Right renal pelvis (tissue), 4 donors: ENCODE data around the gene CPPED1. TPM values are rescaled to one million over a fixed set of nuclear protein-coding genes. Genes with fewer than 3 reads are reported as not detected.
"Not testable (repeated sequence)": the region's sequence is repeated elsewhere in the genome, so short reads cannot be mapped to it uniquely, and the experiment has no call there.

Source experiments
- DNase-seq, 4 donors: peaks; one replicate each; pipeline ENCODE4 v3.0.0-alpha.2; 2013; ENCODE audit warnings: low read depth in 4 of 4, low spot score in 3 of 4, missing footprints in 1 of 4
- polyA plus RNA-seq, 4 donors: library from polyadenylated mRNA; unstranded; fragments of 120-200 nt; gene quantifications; one replicate each; pipeline ENCODE4 v1.2.1, GENCODE V29; 2013; ENCODE audit not compliant: insufficient read length in 4 of 4

CPPED1 gene
- polyA plus RNA-seq, 4 donors, result 26.2 to 29.6 (median 26.4) TPM

DNA sequence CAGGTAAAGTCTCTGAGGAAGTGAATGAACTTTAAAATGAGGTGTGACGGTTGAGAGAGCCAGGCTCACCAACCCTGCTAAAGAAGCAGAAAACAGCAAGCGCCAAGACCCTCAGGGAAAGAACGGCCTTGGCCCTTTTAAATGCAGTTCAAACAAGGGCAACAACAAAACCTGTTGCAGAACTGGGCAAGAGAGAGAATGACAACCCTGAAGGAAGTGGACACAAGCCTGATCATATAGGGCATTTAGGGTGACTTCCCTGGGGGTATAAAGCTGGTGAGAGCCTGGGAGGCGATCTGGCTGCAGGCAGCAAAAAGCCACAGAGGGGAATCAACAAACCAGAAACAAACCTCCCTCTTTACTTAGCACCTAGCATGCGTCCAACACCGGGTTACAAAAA is 1.0 kb downstream of the CPPED1 start:
- DNase-seq, result no peak

DNA sequence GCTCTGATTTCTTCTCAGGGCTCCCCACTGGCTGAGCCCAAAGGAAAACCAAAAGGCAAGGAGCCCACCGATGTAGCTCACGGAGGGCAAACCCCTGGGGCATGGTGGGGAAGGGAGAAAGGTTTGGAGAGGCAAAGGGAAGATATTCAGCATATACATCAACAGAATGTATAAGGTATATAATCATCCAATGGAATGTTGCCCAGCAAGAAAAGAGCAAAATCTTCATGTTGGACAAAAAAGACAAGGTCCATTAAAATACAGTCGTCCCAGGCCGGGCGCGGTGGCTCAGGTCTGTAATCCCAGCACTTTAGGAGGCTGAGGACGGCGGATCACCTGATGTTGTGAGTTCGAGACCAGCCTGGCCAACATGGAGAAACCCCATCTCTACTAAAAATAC is 1.6 kb downstream of the CPPED1 start:
- no peak for DNase-seq

DNA sequence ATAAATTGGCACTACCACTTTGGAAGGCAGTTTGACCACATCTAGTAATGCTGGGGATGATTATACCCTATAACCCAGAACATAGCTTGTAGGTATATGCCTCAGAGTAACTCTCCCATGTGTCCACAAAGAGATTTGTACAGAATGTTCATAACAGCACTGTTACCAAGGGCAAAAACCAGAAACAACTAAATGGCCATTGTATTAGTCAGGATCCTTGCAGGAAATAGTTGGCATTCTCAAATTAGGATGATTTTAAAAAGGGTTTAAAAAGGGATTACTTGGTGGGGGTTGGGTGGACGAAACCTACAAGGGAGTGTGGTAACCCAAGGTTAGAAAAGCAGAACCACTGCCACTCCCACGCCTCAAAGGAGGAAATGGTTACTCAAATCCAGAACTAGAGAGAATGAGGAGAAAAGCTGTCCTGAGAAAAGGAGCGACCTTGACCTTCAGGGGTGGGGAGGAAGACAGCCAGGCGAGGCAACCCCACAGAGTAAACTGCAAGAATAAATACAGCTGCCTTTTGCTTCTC is 2.1 kb downstream of the CPPED1 start:
- DNase-seq, result peak in 1 of 4 donors; percentile 14

DNA sequence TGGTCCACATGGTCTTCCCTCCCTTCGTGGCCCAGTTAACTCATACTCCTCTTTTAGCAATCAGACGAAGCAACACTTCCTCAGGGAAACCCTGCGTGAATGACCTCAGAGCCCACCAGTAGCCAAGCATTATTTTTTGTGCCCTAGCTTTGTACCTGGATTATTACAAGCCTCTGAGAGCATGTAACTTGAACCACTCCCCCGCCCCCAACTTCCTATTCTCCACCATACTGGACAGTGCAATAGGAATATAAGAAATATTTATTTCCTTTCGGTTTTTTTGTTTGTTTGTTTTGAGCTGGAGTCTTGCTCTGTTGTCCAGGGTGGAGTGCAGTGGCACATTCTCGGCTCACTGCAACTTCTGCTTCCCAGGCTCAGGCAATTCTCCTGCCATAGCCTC is 2.9 kb downstream of the CPPED1 start:
- DNase-seq, result no peak

DNA sequence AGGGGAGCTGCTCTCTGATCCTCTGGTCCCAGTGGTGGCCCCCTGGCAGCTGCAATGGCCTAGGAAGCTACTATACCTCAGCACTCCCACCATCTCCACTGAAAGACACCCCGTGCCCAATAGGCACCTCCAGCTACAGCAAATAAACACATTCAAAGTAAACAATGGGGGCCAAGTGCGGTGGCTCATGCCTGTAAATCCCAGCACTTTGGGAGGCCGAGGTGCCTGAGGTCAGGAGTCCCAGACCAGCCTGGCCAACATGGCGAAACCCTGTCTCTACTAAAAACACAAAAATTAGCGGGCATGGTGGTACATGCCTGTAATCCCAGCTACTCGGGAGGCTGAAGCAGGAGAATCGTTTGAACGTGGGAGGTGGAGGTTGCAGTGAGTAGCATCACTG is 3.7 kb downstream of the CPPED1 start:
- not testable (repeated sequence) for DNase-seq

DNA sequence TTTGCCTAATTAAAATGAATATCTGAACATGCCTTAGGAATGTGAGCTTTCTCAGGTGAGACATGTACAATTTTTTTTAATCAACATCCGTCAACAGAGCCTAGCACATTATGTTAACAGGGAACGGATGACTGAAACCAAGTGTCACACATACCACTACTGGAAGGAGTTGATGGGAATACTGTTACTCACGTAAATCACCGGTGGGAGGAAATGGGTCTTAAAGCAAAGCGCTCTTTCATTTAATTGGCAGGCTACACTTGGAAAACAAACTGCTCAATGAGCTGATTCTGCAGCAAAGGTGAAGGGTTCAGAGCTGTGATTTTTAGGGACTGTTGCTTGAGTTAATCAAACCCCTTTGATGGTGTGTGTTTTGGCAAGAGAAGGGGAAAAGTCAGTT is 4.8 kb downstream of the CPPED1 start:
- DNase-seq, result peak in 2 of 4 donors; percentile 23 to 26

DNA sequence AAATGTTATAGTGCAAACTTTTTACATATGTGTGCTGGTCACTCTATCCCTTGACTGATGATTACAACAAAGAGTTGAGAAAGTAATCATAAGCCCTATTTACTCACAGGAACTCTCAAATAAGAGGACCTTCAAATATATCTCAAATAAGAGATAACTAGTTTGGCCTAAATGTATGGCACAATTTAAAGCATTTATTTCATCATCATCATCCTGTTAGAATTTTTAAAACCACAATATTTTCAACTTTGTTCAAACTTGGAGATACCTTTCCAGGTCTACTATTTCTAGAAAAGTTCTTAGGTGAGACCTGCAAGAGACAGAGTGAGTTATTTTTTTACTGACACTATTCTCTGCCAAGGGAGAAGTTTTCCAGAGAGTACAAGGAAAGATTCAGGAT is 5.5 kb downstream of the CPPED1 start:
- no peak for DNase-seq

DNA sequence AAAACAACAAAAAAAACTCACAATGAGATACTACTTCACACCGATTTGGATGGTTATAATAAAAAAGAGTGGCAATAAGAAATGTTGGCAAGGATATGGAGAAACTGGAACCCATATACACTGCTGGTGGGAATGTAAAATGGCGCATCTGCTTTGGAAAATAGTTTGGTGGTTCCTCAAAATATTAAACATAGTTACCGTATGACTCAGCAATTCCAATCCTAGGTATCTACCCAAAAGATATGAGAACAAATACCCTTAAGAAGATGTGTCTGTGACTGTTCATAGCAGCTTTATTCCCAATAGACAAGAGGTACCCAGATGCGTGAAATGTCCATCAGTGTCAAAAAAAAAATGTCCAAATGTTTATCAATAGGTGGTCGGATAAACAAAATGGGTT is 7.2 kb downstream of the CPPED1 start:
- DNase-seq, result no peak

DNA sequence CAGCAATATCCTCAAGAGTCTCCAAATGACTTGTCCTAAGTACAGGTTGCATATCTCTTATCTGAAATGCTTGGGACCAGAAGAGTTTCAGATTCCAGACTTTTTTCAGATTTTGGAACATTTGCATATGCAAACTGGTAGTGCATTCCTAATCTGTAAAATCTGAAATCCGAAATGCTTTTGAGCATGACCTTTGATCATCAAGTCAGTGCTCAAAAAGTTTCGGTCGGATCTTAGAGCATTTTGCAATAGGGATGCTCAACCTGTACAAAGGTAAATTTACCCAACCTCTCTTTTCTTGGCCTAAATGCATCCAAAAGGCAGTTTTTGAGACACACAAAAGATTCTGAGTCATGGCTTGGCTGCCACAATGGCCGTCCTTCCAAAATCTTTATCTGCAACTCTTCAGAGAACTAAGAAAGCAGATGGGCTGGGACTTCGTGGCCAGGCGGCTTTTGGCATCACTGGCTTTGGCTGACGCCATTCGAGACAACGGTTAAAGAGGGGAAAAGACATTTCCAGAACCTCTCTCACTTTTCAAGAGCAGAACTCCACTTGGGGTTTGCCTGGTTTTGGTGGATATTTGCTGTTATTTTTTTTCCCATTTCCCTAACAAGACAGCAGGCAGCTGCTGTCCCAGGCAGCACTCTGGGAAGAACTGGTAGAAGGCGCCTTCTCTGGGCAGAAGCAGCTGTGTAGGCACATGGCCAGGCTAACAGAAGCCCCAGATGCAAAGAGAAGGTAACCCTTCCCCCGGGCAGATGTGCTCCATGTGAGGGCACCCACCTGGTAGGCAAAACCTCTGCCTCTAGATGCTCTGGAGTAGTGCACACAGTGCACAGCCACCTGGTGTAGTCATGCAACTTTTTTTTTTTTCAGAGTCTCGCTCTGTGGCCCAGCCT is 8.9 kb downstream of the CPPED1 start:
- no peak for DNase-seq

DNA sequence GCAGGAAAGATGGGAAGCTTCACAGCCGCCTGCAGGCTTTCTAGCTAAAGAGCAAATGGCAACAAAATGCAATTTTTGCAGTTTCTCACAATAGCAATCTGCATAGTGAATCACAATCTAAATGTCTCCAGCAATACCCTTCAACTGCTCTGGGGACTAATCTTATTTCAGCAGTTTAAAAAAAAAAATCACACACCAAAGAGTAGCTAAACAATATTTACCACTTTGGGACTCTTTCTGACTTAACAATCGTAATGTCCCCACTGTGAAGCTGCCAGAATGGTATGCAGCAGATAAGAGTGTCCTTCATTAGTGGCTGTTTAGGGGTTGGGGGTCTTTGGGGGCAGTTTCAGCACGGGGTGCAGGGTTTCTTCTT is 9.8 kb downstream of the CPPED1 start:
- DNase-seq, result no peak

DNA sequence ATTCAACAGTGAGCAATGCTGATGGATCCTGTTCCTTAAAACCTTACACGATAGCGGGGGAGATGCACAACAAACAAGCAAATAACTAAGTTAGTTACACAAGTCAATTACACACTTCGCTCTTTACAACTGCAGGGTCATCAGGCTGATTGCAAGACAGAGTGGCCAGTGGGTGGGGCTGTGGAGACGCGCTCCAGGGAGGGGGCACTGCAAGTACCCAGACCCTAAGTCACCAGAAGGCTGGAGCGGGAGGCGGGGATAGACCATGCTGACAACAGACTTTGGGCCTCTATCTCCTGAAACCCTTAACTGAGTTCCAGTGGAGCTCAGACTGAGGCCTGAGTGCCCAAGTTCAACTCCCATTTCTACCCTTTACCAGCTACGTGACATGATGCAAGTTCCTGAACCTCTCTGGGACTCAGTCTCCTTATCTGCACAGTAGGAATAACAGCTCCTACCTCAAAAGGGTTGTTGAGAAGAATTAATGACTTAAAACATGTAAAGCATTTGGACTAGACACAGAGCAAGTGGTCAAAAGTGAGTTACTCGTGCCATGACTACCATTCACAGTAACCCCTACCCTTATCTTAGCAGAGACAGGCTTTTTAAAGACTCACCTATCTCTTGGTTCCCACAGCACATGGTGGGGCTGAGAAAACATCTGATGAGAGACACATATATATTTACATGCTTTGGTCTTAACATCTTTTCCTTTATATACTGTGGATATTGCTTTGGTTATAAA is 10.4 kb downstream of the CPPED1 start:
- no peak for DNase-seq

DNA sequence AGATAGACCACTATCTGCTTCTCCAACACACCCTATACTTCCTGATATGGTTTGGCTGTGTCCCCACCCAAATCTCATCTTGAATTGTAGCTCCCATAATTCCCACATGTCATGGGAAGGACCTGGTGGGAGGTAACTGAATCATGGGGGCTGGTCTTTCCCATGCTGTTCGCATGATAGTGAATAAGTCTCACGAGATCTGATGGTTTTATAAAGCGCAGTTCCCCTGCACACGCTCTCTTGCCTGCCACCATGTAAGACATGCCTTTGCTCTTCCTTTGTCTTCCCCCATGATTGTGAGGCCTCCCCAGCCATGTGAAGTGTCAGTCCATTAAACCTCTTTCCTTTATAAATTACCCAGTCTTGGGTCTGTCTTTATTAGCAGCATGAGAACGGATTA is 11.2 kb downstream of the CPPED1 start:
- not testable (repeated sequence) for DNase-seq

DNA sequence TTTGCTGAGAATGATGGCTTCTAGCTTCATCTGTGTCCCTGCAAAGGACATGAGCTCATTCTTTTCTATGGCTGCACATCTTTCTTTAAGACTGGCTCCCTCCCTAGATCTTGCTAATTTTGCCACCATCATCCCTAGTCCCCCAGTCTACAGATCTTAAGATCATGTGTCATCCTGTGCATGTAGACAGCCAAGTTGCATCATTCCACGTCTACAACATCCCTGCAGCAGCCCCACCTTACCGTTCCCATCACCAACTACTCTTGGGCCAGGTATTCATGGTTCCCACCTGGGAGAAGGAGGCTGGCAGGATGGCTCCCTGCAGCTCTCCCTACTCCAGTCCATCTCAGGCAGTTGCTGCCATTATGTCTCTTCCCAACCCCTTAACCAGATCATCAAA is 12.3 kb downstream of the CPPED1 start:
- no peak for DNase-seq

DNA sequence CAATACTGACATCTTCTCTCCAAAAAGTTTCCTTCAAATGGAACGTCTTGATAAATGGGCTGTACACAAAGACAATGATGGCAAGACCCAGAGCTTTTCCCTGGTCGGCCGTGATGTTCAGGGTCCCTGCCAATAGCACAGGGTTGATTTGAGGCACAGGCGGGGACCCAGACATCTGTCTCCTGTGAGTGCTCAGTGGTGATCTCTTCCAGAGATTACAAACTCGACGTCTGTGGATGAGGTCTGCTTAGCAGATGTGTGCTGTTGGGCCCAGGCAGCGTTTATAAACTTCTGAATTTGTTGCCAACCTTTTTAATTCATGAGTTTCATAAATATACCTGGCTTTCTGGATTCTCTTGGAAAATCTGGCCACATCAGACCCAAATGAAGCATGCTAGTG is 14.9 kb downstream of the CPPED1 start:
- DNase-seq, result no peak

DNA sequence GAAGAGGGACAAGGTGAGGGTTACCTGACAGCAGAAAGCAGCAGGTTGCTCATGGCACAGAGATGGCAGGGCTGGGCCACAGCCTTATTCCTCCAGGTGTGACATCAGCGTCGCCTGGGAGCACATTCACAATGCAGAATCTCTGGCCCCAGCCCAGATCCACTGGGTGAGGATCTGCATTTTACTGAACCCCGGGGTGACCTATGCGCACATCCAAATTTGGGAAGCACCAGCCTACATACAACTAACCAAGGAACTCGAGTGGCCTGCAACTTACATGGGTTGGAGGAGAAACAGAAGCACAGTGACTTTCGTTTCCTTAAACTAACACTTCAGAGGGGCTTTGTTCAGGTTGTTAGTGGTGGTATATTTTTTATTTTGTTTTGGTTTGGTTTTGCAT is 17.6 kb downstream of the CPPED1 start:
- DNase-seq, result no peak

DNA sequence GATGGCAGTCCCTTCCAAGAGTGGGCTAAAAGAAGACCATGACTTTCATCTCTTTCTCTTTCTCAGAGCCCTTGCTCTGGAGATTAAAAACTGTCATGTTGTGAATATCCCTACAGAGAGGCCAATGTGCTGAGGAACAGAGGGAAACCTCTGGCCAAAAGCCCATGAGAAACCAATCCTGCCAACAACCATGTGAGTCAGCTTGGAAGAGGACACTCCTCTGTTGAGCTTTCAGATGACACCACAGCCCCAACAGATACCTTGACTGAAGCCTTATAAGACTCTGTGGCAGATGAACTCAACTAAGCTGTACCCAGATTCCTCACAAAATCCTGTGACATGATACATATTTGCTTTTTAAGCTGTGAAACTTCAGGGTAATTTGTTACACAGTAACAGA is 19.6 kb downstream of the CPPED1 start:
- DNase-seq, result no peak

DNA sequence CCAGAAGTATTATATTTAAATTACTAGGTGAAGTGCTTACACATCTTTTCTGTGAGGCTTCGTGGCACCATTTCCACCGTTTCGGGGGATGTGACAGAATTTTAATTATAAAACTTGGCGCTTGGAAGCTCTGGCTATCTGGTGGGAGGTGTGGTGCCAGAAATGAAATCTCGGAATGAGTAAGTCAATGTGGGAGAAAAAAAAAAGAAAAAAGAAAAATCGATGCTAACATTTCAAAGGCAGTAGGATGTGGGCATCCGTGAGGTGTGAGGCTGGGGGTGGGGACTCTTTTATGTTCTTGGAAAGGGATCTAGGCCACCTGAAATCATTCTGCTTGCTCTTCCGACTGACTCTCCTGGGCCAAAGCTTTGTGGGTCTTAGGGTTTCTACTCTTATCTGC is 21.9 kb downstream of the CPPED1 start:
- DNase-seq, result no peak

DNA sequence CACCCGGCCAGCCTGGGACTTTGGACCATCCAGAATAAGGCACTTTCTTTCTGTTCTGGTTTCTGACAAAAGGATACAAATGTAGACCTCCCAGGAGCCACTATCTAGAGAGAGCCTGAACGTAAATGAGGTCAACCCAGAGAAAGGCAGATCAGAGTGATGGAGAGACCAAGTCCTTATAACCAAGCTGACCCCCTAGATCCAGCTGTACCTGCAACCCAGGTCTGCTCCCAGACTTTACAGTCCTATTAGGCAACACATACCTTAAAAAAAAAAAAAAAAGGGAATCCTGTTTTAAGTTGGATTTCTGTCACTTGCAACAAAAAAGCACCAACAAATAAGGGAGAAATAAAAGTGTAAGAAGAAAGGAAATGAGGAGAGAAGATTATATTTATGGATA is 23.2 kb downstream of the CPPED1 start:
- no peak for DNase-seq

DNA sequence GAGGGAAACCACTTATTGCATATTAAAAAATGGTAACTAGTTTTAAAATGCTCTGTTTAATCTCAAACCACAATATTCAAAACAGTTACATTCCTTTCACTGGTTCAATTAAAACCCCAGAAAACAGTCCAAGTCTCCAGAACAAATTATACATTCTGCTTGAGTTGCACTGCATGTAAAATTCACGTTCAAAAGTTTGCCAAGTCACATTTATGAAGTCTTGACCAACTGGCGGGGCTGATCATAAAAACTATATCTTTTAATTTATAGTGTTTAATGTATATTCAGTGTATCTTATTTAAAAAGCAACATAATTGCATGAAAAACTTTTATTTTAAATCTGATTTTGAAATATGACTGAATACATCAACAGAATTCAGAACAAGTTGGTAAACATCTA is 25.0 kb downstream of the CPPED1 start:
- DNase-seq, result no peak

DNA sequence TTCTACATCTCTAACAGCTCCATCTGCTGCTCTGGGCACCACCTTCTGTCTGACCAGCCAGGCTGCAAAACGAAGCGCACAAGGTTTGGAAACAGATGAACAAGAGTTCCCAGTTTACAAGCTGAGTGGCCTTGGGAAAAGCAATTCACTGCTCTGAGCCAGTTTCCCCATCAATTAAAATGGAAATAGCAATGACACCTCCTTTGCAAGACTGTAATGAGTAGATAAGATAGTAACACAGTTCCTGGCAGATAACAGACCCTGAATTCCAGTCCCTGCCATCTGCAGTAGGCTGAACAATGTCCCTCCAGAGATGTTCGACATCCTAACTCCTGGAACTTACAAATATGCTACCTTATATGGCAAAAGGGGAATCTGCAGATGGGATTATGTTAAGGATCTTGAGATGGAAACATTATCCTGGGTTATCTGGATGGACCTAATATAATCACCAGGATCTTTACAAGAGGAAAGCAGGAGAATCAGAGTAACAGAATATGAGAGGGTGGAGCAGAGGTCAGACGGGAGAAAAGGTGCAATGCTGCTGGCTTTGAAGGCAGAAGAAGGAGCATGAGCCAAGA is 27.9 kb downstream of the CPPED1 start:
- DNase-seq, result no peak

DNA sequence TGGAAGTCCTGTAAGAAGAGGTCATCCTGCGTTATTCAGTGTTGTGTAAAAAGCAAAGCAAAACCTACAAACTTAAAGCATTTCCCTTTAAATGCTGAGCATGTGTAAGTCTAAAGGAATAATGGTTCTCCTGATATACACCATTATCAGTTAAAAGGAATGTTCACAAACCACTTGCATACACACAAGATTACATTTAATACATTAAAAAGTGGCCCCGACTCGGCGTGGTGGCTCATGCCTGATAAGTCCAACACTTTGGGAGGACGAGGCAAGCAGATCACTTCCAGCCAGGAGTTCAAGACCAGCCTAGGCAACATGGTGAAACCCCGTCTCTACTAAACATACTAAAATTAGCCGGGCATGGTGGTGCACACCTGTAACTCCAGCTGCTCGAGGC is 30.5 kb downstream of the CPPED1 start:
- no peak for DNase-seq
